ENCODE measurements around the gene TMPRSS15. TPM values are rescaled to one million over a fixed set of nuclear protein-coding genes. Genes with fewer than 3 reads are reported as not detected.

The TMPRSS15 gene
- total and polyA plus RNA-seq, 9 donors = 0.40 to 1.4 (median 0.85) TPM

- H3K27me3 ChIP-seq (ENCODE audit: control insufficient read depth, insufficient read depth, low read length) = no peaks in the 10 kb centered on the region
- no peaks in the 10 kb centered on the region for H3K36me3 ChIP-seq (ENCODE audit: control insufficient read depth, insufficient read depth, low read length)
- peak overlapping the region; percentile 42 for H3K27ac ChIP-seq (ENCODE audit: low read length)
- H3K4me3 ChIP-seq (ENCODE audit: low read length) = no peak overlapping the region
- H3K4me1 ChIP-seq (ENCODE audit: control insufficient read depth, insufficient read depth, low read length) = peaks cover 2% of the 10 kb centered on the region
- no peaks in the 10 kb centered on the region for H3K9me3 ChIP-seq (replicated peaks; ENCODE audit: control insufficient read depth, low read depth, low read length)
- DNase-seq = no peak
Measured at GRCh38 chr21:18251065-18251464, 152.5 kb downstream of the TMPRSS15 start.

GRCh38 chr21:18249672-18250071, 153.9 kb downstream of the TMPRSS15 start:
- Histone ChIP-seq H3K27ac (ENCODE audit: low read length) (peak overlapping the region; percentile 70), H3K9me3 (replicated peaks; ENCODE audit: control insufficient read depth, low read depth, low read length) (no peaks in the 10 kb centered on the region), H3K27me3 (ENCODE audit: control insufficient read depth, insufficient read depth, low read length) (peaks cover 6% of the 10 kb centered on the region), H3K4me3 (ENCODE audit: low read length) (no peak overlapping the region), H3K4me1 (ENCODE audit: control insufficient read depth, insufficient read depth, low read length) (peaks cover 2% of the 10 kb centered on the region), H3K36me3 (ENCODE audit: control insufficient read depth, insufficient read depth, low read length) (no peaks in the 10 kb centered on the region)
- WGBS (ENCODE audit: insufficient coverage) = 78% methylated on average over 1 of the region's 2 CpGs
- no peak for DNase-seq

DNA sequence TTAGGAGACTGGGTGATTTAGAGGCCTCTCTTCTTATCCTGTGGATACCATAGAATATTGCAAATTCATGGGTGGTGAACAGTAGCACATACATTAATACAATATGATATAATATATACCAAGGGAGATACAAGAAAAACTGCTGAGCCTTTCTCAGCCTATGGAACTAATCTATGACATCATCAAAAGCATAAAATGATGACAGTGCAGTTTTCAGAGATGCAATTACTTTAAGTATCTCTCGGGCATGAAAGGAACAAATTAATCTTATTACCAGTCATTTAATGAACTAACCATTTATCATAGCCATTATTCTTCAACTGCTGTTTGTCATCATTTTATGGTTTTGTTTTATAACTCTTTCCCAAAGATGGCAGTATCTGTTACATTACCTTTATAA, 155.4 kb downstream of the TMPRSS15 start:
- peak overlapping the region; percentile 67 for H3K27ac ChIP-seq (ENCODE audit: low read length)
- H3K36me3 ChIP-seq (ENCODE audit: control insufficient read depth, insufficient read depth, low read length) = no peaks in the 10 kb centered on the region
- DNase-seq = no peak
- peaks cover 9% of the 10 kb centered on the region for H3K27me3 ChIP-seq (ENCODE audit: control insufficient read depth, insufficient read depth, low read length)
- no peak overlapping the region for H3K4me3 ChIP-seq (ENCODE audit: low read length)
- H3K4me1 ChIP-seq (ENCODE audit: control insufficient read depth, insufficient read depth, low read length) = peaks cover 5% of the 10 kb centered on the region
- no peaks in the 10 kb centered on the region for H3K9me3 ChIP-seq (replicated peaks; ENCODE audit: control insufficient read depth, low read depth, low read length)
- no CpG with 5 or more reads among the region's 1 CpG for WGBS (ENCODE audit: insufficient coverage)

- H3K27me3 ChIP-seq (ENCODE audit: control insufficient read depth, insufficient read depth, low read length) = peaks cover 9% of the 10 kb centered on the region
- H3K27ac ChIP-seq (ENCODE audit: low read length) = peak overlapping the region; percentile 95
- peak overlapping the region; percentile 78 for H3K4me3 ChIP-seq (ENCODE audit: low read length)
- WGBS (ENCODE audit: insufficient coverage) = 2% methylated on average over 20 of the region's 22 CpGs
- no peaks in the 10 kb centered on the region for H3K9me3 ChIP-seq (replicated peaks; ENCODE audit: control insufficient read depth, low read depth, low read length)
- no peaks in the 10 kb centered on the region for H3K36me3 ChIP-seq (ENCODE audit: control insufficient read depth, insufficient read depth, low read length)
- DNase-seq = peak; percentile 88
- peaks cover 3% of the 10 kb centered on the region for H3K4me1 ChIP-seq (ENCODE audit: control insufficient read depth, insufficient read depth, low read length)
Measured at GRCh38 chr21:18245464-18245967, 158.1 kb downstream of the TMPRSS15 start.

DNA sequence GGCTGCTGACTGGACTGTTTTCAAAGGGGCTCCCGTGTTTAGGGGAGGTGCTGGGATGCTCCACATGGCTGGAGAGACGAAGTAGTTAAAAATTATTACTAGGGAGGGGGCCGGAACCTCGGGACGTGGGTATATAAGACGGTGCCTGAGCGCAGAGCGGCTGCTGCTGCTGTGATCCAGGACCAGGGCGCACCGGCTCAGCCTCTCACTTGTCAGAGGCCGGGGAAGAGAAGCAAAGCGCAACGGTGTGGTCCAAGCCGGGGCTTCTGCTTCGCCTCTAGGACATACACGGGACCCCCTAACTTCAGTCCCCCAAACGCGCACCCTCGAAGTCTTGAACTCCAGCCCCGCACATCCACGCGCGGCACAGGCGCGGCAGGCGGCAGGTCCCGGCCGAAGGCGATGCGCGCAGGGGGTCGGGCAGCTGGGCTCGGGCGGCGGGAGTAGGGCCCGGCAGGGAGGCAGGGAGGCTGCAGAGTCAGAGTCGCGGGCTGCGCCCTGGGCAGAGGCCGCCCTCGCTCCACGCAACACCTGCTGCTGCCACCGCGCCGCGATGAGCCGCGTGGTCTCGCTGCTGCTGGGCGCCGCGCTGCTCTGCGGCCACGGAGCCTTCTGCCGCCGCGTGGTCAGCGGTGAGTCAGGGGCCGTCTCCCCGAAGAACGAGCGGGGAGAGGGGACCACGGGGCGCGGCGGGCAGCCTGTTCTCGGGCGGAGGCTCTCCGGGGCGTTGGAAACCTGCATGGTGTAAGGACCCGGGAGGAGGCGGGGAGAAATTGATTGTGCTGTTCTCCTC, 158.7 kb downstream of the TMPRSS15 start, which contains the start of gene CHODL:
CHODL (plus strand) TSS at position 163 of the 793 bp plus-strand sequence; CDS start at position 554, 391 bp downstream.
- Histone ChIP-seq H3K9me3 (replicated peaks; ENCODE audit: control insufficient read depth, low read depth, low read length) (no peaks in the 10 kb centered on the region), H3K36me3 (ENCODE audit: control insufficient read depth, insufficient read depth, low read length) (no peaks in the 10 kb centered on the region), H3K4me1 (ENCODE audit: control insufficient read depth, insufficient read depth, low read length) (peaks cover 3% of the 10 kb centered on the region), H3K27me3 (ENCODE audit: control insufficient read depth, insufficient read depth, low read length) (peaks cover 9% of the 10 kb centered on the region), H3K4me3 (ENCODE audit: low read length) (peak within 1 kb of the TSS; percentile 78), H3K27ac (ENCODE audit: low read length) (peak within 1 kb of the TSS; percentile 95)
- peak; percentile 78 for DNase-seq
- WGBS (ENCODE audit: insufficient coverage) = under 1% methylated on average over 59 of the region's 72 CpGs

DNA sequence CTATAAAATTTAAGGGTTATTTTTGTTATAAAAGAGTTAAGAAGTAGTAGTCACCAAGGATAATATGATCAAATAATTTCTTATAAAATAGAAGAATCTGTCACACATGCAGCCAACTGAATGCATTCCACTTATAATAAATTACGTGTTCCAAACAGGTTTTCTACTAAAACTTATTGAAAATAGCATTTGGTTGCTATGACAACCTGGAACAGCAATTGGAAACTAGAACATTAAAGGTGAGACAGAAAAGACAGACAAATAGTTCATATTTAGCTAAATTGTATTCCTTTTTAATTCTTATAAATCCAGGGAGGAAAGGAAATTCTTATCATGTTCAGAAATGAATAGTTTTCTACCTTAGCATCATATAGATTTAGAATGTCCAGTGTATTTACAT, 168.0 kb downstream of the TMPRSS15 start:
- H3K4me1 ChIP-seq (ENCODE audit: control insufficient read depth, insufficient read depth, low read length) = no peaks in the 10 kb centered on the region
- H3K9me3 ChIP-seq (replicated peaks; ENCODE audit: control insufficient read depth, low read depth, low read length) = peaks cover 3% of the 10 kb centered on the region
- no peaks in the 10 kb centered on the region for H3K27me3 ChIP-seq (ENCODE audit: control insufficient read depth, insufficient read depth, low read length)
- H3K36me3 ChIP-seq (ENCODE audit: control insufficient read depth, insufficient read depth, low read length) = no peaks in the 10 kb centered on the region
- DNase-seq = peak; percentile 65
- H3K4me3 ChIP-seq (ENCODE audit: low read length) = no peak overlapping the region
- no CpG with 5 or more reads among the region's 1 CpG for WGBS (ENCODE audit: insufficient coverage)
- H3K27ac ChIP-seq (ENCODE audit: low read length) = no peak overlapping the region

GRCh38 chr21:18228060-18228739, 175.4 kb downstream of the TMPRSS15 start:
- Histone ChIP-seq H3K4me3 (ENCODE audit: low read length) (no peak overlapping the region), H3K4me1 (ENCODE audit: control insufficient read depth, insufficient read depth, low read length) (no peaks in the 10 kb centered on the region), H3K27ac (ENCODE audit: low read length) (no peak overlapping the region), H3K9me3 (replicated peaks; ENCODE audit: control insufficient read depth, low read depth, low read length) (peaks cover 3% of the 10 kb centered on the region), H3K36me3 (ENCODE audit: control insufficient read depth, insufficient read depth, low read length) (no peaks in the 10 kb centered on the region), H3K27me3 (ENCODE audit: control insufficient read depth, insufficient read depth, low read length) (no peaks in the 10 kb centered on the region)
- peak; percentile 76 for DNase-seq
- WGBS (ENCODE audit: insufficient coverage) = 58% methylated on average over 2 of the region's 5 CpGs

- WGBS (ENCODE audit: insufficient coverage) = no CpG with 5 or more reads among the region's 1 CpG
- Histone ChIP-seq H3K9me3 (replicated peaks; ENCODE audit: control insufficient read depth, low read depth, low read length) (peaks cover 12% of the 10 kb centered on the region), H3K4me1 (ENCODE audit: control insufficient read depth, insufficient read depth, low read length) (peaks cover 4% of the 10 kb centered on the region), H3K27me3 (ENCODE audit: control insufficient read depth, insufficient read depth, low read length) (no peaks in the 10 kb centered on the region), H3K36me3 (ENCODE audit: control insufficient read depth, insufficient read depth, low read length) (no peaks in the 10 kb centered on the region), H3K4me3 (ENCODE audit: low read length) (no peak overlapping the region), H3K27ac (ENCODE audit: low read length) (no peak overlapping the region)
- DNase-seq = peak; percentile 24
Measured at GRCh38 chr21:18222346-18222745, 181.2 kb downstream of the TMPRSS15 start.

GRCh38 chr21:18220498-18220897, 183.1 kb downstream of the TMPRSS15 start:
- Histone ChIP-seq H3K27ac (ENCODE audit: low read length) (no peak overlapping the region), H3K9me3 (replicated peaks; ENCODE audit: control insufficient read depth, low read depth, low read length) (peaks cover 12% of the 10 kb centered on the region), H3K27me3 (ENCODE audit: control insufficient read depth, insufficient read depth, low read length) (no peaks in the 10 kb centered on the region), H3K4me1 (ENCODE audit: control insufficient read depth, insufficient read depth, low read length) (peaks cover 4% of the 10 kb centered on the region), H3K36me3 (ENCODE audit: control insufficient read depth, insufficient read depth, low read length) (no peaks in the 10 kb centered on the region), H3K4me3 (ENCODE audit: low read length) (no peak overlapping the region)
- DNase-seq = no peak

All from muscle of leg (tissue), 11 donors.